SK-N-SH (cell line): Measurements from ENCODE around the gene PFAS. TPM values are rescaled to one million over a fixed set of nuclear protein-coding genes. Genes with fewer than 3 reads are reported as not detected.

Experiments used
- CTCF ChIA-PET: fragments of 300-600, 350-600 bp; formaldehyde crosslinking; extraction: SDS; loops from one replicate; lab custom pipeline; 2021; lab: Yijun Ruan, JAX
- POLR2A ChIA-PET: fragments of 350-600 bp; sonication (Branson Sonifier 250); formaldehyde crosslinking; extraction: SDS; loops from one replicate; lab custom pipeline; 2020; ENCODE audit warnings: antibody characterized with exemption, inconsistent platforms; lab: Yijun Ruan, JAX
- DNase-seq: peaks from one replicate; pipeline ENCODE4 v3.0.0; 2012
- H2AFZ ChIP-seq: fragments of 200-600 bp; sonication (generic); 2 replicates; pipeline ENCODE4 v1.8.1; 2016; ENCODE audit warnings: antibody characterized with exemption, mild to moderate bottlenecking, low read depth
- H3F3A ChIP-seq: fragments of 200-600 bp; sonication (generic); replicated peaks from 2 replicates; pipeline ENCODE3; 2016; ENCODE audit warnings: antibody characterized with exemption, mild to moderate bottlenecking; ENCODE audit not compliant: insufficient read depth
- H3K27ac ChIP-seq, 2 experiments: fragments of 200-500 bp in 1 of 2; fragments of 200-600 bp in 1 of 2; sonication (Bioruptor generic) in 1 of 2; sonication (generic), shearing (Covaris generic) in 1 of 2; 2 replicates each; pipeline versions ENCODE4 v1.5.1 to v1.6.1; 2014 to 2016; ENCODE audit warnings: low read depth in 2 of 2, inconsistent platforms in 1 of 2, low read length in 1 of 2, mild to moderate bottlenecking in 1 of 2, mixed read lengths in 1 of 2
- H3K27me3 ChIP-seq: fragments of 200-600 bp; sonication (generic), shearing (Covaris generic); 2 replicates; pipeline ENCODE4 v1.6.1; 2016; ENCODE audit warnings: mixed run types; ENCODE audit not compliant: insufficient read depth
- H3K36me3 ChIP-seq, 2 experiments: fragments of 200-500 bp in 1 of 2; fragments of 200-600 bp in 1 of 2; sonication (Bioruptor generic) in 1 of 2; sonication (generic) in 1 of 2; replicated peaks in 1 of 2; 2 replicates each; pipeline versions ENCODE3 to v1.5.1; 2014 to 2016; ENCODE audit warnings: low read length in 1 of 2, mild to moderate bottlenecking in 1 of 2; ENCODE audit not compliant: insufficient read depth in 2 of 2, control insufficient read depth in 1 of 2
- H3K4me1 ChIP-seq, 2 experiments: fragments of 200-500 bp in 1 of 2; fragments of 200-600 bp in 1 of 2; sonication (Bioruptor generic) in 1 of 2; sonication (generic), shearing (Covaris generic) in 1 of 2; 2 replicates each; pipeline versions ENCODE4 v1.5.1 to v1.6.1; 2014 to 2016; ENCODE audit warnings: low read depth in 1 of 2, low read length in 1 of 2, mixed run types in 1 of 2; ENCODE audit not compliant: insufficient read depth in 2 of 2, control insufficient read depth in 1 of 2
- H3K4me2 ChIP-seq: fragments of 200-600 bp; sonication (generic), shearing (Covaris generic); 2 replicates; pipeline ENCODE4 v1.6.1; 2017; ENCODE audit warnings: mixed run types
- H3K4me3 ChIP-seq, 2 experiments: fragments of 200-500 bp in 1 of 2; fragments of 200-600 bp in 1 of 2; sonication (Bioruptor generic) in 1 of 2; sonication (generic), shearing (Covaris generic) in 1 of 2; 2 replicates each; pipeline versions ENCODE4 v1.5.1 to v1.8.1; 2014 to 2016; ENCODE audit warnings: low read depth in 2 of 2, inconsistent platforms in 1 of 2, low read length in 1 of 2, mild to moderate bottlenecking in 1 of 2, mixed read lengths in 1 of 2, moderate library complexity in 1 of 2
- H3K79me2 ChIP-seq: fragments of 200-600 bp; sonication (generic); 2 replicates; pipeline ENCODE4 v1.8.1; 2017; ENCODE audit warnings: mild to moderate bottlenecking; ENCODE audit not compliant: insufficient read depth
- H3K9ac ChIP-seq: fragments of 200-600 bp; sonication (generic); 2 replicates; pipeline ENCODE4 v1.6.1; 2017; ENCODE audit warnings: mixed run types
- H3K9me2 ChIP-seq: fragments of 200-600 bp; sonication (generic); 2 replicates; pipeline ENCODE4 v1.6.1; 2017; ENCODE audit warnings: mixed run types
- H3K9me3 ChIP-seq: fragments of 200-600 bp; sonication (generic); 2 replicates; pipeline ENCODE4 v1.6.1; 2017; ENCODE audit warnings: mixed run types, mild to moderate bottlenecking, moderate library complexity
- H4K20me1 ChIP-seq: fragments of 200-600 bp; sonication (generic); 2 replicates; pipeline ENCODE4 v1.6.1; 2017; ENCODE audit warnings: mild to moderate bottlenecking, mixed run types; ENCODE audit not compliant: insufficient read depth
- ELF1 ChIP-seq: IDR thresholded peaks from 2 replicates; pipeline ENCODE4 v1.4.0; 2012
- EP300 ChIP-seq, 2 experiments: IDR thresholded peaks; 2 replicates each; pipeline versions ENCODE4 v1.4.0 to v1.6.1; 2012; ENCODE audit warnings: borderline replicate concordance in 1 of 2, low read depth in 1 of 2, low read length in 1 of 2
- EZH2phosphoT487 ChIP-seq: fragments of 200-600 bp; sonication (generic); IDR thresholded peaks from 2 replicates; pipeline ENCODE4 v1.6.1; 2017; ENCODE audit warnings: low read depth, mixed run types, mild to moderate bottlenecking, antibody characterized with exemption, moderate library complexity, borderline replicate concordance
- FOSL2 ChIP-seq: IDR thresholded peaks from 2 replicates; pipeline ENCODE4 v1.4.0; 2012; ENCODE audit warnings: low read depth, mild to moderate bottlenecking, moderate library complexity, borderline replicate concordance
- FOXJ3 ChIP-seq: sonication (generic); formaldehyde crosslinking; IDR thresholded peaks from 2 replicates; pipeline ENCODE4 v1.5.1; 2020; ENCODE audit warnings: mild to moderate bottlenecking, missing genetic modification reagents
- FOXM1 ChIP-seq: IDR thresholded peaks from 2 replicates; pipeline ENCODE4 v1.4.0; 2012; ENCODE audit warnings: low read depth, mild to moderate bottlenecking
- GATA2 ChIP-seq: sonication (generic); formaldehyde crosslinking; IDR thresholded peaks from 2 replicates; pipeline ENCODE4 v1.5.0; 2020; ENCODE audit warnings: mild to moderate bottlenecking, missing genetic modification reagents
- MEF2A ChIP-seq: IDR thresholded peaks from 2 replicates; pipeline ENCODE4 v1.4.0; 2012; ENCODE audit warnings: low read depth, borderline replicate concordance
- NRF1 ChIP-seq: IDR thresholded peaks from 2 replicates; pipeline ENCODE4 v1.6.1; 2012; ENCODE audit warnings: low read depth, mild to moderate bottlenecking, low read length
- POLR2AphosphoS5 ChIP-seq: IDR thresholded peaks from 2 replicates; pipeline ENCODE4 v1.6.1; 2012; ENCODE audit warnings: low read depth, low read length
- RAD21 ChIP-seq: IDR thresholded peaks from 2 replicates; pipeline ENCODE4 v1.6.1; 2012; ENCODE audit warnings: mild to moderate bottlenecking, low read length
- RFX5 ChIP-seq: IDR thresholded peaks from 2 replicates; pipeline ENCODE4 v1.6.1; 2012; ENCODE audit warnings: mild to moderate bottlenecking, improper control_type of control experiment, low read length
- SMC3 ChIP-seq: IDR thresholded peaks from 2 replicates; pipeline ENCODE4 v1.6.1; 2012; ENCODE audit warnings: low read depth, low read length, improper control_type of control experiment
- TAF1 ChIP-seq: IDR thresholded peaks from 2 replicates; pipeline ENCODE4 v1.6.1; 2012; ENCODE audit warnings: low read depth, mild to moderate bottlenecking, low read length, moderate library complexity, borderline replicate concordance
- TCF12 ChIP-seq: IDR thresholded peaks from 2 replicates; pipeline ENCODE4 v1.4.0; 2012
- TEAD4 ChIP-seq: IDR thresholded peaks from 2 replicates; pipeline ENCODE4 v1.4.0; 2012; ENCODE audit warnings: mild to moderate bottlenecking, borderline replicate concordance; ENCODE audit not compliant: insufficient read depth
- WGBS: methylation state at CpG from one replicate; pipeline ENCODE4 v1.1.6; 2017; ENCODE audit warnings: low lambda C conversion rate; 5-methylcytosine and 5-hydroxymethylcytosine counted together
- polyA plus RNA-seq, 3 experiments: library from polyadenylated mRNA; depleted of rRNA; stranded (reverse); fragments of >200 nt; gene quantifications; 2 replicates each; pipeline ENCODE4 v1.2.3, GENCODE V29; 2012
- TF ChIP-seq, protein P1 (sequence below): fragments of 150-350 bp; IDR thresholded peaks from 2 replicates; pipeline ENCODE4 v1.6.1; 2017; ENCODE audit warnings: antibody characterized with exemption, low read length, low read depth, borderline replicate concordance
- TF ChIP-seq, protein P2 (sequence below): IDR thresholded peaks from 2 replicates; pipeline ENCODE4 v1.4.0; 2012; ENCODE audit warnings: low read depth, borderline replicate concordance
- TF ChIP-seq, protein P3 (sequence below): IDR thresholded peaks from 2 replicates; pipeline ENCODE4 v1.4.0; 2012; ENCODE audit warnings: low read depth
- TF ChIP-seq, protein P4 (sequence below): IDR thresholded peaks from 2 replicates; pipeline ENCODE4; 2012
- TF ChIP-seq, protein P5 (sequence below): fragments of 150-350 bp; IDR thresholded peaks from 2 replicates; pipeline ENCODE4 v1.6.1; 2016; ENCODE audit warnings: mild to moderate bottlenecking, low read depth, low read length

The PFAS gene
- polyA plus RNA-seq, 1 of the 3 experiments (the other 2 are of a cell fraction), result 22.4 TPM

DNA sequence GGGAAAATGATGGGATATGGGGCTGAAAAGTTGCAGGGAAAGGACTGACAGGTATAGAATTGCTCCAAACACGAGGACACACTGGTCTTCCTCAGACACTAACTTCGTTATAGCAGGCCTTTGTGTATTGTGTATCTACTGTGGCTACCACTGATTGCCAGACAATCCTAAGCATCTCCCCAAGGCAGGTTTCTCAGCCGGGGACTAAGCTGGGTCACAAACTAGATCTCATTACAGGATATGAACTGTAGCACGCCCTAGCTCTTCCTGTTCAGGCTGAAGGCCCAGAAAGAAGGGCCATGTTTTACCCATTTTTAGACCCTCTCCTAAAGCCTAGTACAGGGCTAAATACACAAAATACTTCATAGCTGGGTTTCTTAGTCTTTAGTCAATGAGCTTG lies 34.3 kb downstream of the PFAS start:
- H3K36me3 ChIP-seq, result no peaks in the 10 kb centered on the region
- no peak overlapping the region for H3K27ac ChIP-seq
- no peaks in the 10 kb centered on the region for H3K9me3 ChIP-seq
- H3K9ac ChIP-seq, result no peak overlapping the region
- DNase-seq, result no peak
- peaks cover 4% of the 10 kb centered on the region for H3F3A ChIP-seq
- no peak overlapping the region for H3K4me3 ChIP-seq
- CTCF ChIA-PET, result no interaction called here
- no peaks in the 10 kb centered on the region for H4K20me1 ChIP-seq
- peaks cover 0 to 5% of the 10 kb centered on the region in 2 experiments; a peak in 2 of 4 replicates for H3K4me1 ChIP-seq
- no peak overlapping the region for H3K4me2 ChIP-seq
- H3K9me2 ChIP-seq, result no peaks in the 10 kb centered on the region
- H3K27me3 ChIP-seq, result no peaks in the 10 kb centered on the region
- TF ChIP-seq TCF12 (no peak), GATA2 (CRISPR knock-in tag) (no peak)
- TF ChIP-seq, protein P1, sequence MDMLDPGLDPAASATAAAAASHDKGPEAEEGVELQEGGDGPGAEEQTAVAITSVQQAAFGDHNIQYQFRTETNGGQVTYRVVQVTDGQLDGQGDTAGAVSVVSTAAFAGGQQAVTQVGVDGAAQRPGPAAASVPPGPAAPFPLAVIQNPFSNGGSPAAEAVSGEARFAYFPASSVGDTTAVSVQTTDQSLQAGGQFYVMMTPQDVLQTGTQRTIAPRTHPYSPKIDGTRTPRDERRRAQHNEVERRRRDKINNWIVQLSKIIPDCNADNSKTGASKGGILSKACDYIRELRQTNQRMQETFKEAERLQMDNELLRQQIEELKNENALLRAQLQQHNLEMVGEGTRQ, result no peak
- POLR2A ChIA-PET, result interaction anchor here (1.5 kb wide), 1 partner anchor 12 kb away, joined by 4 read pairs; the partner anchor contains the start of gene SLC25A35
- 52% methylated on average over 4 of the region's 4 CpGs for WGBS
- H3K79me2 ChIP-seq, result no peaks in the 10 kb centered on the region
- H2AFZ ChIP-seq, result no peak overlapping the region

DNA sequence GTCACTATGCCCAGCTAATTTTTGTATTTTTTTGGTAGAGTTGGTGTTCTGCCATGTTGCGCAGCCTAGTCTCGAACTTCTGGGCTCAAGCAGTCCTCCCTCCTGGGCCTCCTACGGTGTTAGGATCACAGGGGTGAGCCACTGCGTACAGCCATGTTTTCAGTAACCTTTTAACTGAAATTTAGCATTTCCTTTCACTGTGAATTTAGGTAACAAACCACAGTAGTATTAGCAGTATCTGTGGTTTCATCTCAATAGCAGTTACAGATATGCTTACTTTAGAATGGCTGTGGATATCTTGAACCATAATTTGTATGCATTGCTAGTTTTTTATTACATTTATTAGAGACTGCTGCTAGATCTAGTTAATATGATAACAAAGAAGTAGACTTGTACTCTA lies 35.0 kb downstream of the PFAS start:
- H3K79me2 ChIP-seq, result peaks cover 2% of the 10 kb centered on the region; the same call in 1 of the 2 replicates
- peaks cover 4% of the 10 kb centered on the region for H3F3A ChIP-seq
- H3K27ac ChIP-seq, result no peak overlapping the region
- no peaks in the 10 kb centered on the region for H3K27me3 ChIP-seq
- POLR2A ChIA-PET, result interaction anchor here (0.7 to 1.5 kb wide), 2 partner anchors 11 to 13 kb away, joined by 4 read pairs; partner anchors contain the start of gene SLC25A35
- WGBS, result 84% methylated on average over 4 of the region's 4 CpGs
- no peaks in the 10 kb centered on the region for H3K9me3 ChIP-seq
- H2AFZ ChIP-seq, result no peak overlapping the region
- DNase-seq, result no peak
- peaks cover 0 to 5% of the 10 kb centered on the region in 2 experiments; a peak in 2 of 4 replicates for H3K4me1 ChIP-seq
- no peaks in the 10 kb centered on the region for H3K36me3 ChIP-seq
- CTCF ChIA-PET, result no interaction called here
- H3K9ac ChIP-seq, result no peak overlapping the region
- no peak for TF ChIP-seq FOXM1
- TF ChIP-seq NRF1, result no peak
- TF ChIP-seq RFX5, result no peak
- TF ChIP-seq, protein P2, sequence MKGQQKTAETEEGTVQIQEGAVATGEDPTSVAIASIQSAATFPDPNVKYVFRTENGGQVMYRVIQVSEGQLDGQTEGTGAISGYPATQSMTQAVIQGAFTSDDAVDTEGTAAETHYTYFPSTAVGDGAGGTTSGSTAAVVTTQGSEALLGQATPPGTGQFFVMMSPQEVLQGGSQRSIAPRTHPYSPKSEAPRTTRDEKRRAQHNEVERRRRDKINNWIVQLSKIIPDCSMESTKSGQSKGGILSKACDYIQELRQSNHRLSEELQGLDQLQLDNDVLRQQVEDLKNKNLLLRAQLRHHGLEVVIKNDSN, result no peak
- TF ChIP-seq TEAD4, result no peak
- TF ChIP-seq, protein P3, sequence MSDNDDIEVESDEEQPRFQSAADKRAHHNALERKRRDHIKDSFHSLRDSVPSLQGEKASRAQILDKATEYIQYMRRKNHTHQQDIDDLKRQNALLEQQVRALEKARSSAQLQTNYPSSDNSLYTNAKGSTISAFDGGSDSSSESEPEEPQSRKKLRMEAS, result no peak
- no peak for TF ChIP-seq MEF2A
- no peak for TF ChIP-seq ELF1
- TF ChIP-seq RAD21, result no peak
- TF ChIP-seq POLR2AphosphoS5, result no peak
- no peak for TF ChIP-seq FOSL2
- TF ChIP-seq SMC3, result no peak
- TF ChIP-seq TAF1, result no peak
- TF ChIP-seq, protein P4, sequence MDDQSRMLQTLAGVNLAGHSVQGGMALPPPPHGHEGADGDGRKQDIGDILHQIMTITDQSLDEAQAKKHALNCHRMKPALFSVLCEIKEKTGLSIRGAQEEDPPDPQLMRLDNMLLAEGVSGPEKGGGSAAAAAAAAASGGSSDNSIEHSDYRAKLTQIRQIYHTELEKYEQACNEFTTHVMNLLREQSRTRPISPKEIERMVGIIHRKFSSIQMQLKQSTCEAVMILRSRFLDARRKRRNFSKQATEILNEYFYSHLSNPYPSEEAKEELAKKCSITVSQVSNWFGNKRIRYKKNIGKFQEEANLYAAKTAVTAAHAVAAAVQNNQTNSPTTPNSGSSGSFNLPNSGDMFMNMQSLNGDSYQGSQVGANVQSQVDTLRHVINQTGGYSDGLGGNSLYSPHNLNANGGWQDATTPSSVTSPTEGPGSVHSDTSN, result no peak
- no peak for TF ChIP-seq EZH2phosphoT487
- no peak for TF ChIP-seq EP300 (IDR thresholded peaks at IDR 0.05; ENCODE audit: borderline replicate concordance in 1 of 2, low read depth in 1 of 2, low read length in 1 of 2)
- TF ChIP-seq, protein P1, result no peak
- no peak for TF ChIP-seq TCF12
- TF ChIP-seq, protein P5, sequence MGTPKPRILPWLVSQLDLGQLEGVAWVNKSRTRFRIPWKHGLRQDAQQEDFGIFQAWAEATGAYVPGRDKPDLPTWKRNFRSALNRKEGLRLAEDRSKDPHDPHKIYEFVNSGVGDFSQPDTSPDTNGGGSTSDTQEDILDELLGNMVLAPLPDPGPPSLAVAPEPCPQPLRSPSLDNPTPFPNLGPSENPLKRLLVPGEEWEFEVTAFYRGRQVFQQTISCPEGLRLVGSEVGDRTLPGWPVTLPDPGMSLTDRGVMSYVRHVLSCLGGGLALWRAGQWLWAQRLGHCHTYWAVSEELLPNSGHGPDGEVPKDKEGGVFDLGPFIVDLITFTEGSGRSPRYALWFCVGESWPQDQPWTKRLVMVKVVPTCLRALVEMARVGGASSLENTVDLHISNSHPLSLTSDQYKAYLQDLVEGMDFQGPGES, result no peak
- TF ChIP-seq FOXJ3 (CRISPR knock-in tag), result no peak
- no peaks in the 10 kb centered on the region for H3K9me2 ChIP-seq
- H4K20me1 ChIP-seq, result no peaks in the 10 kb centered on the region
- H3K4me2 ChIP-seq, result no peak overlapping the region
- no peak overlapping the region for H3K4me3 ChIP-seq
